TTC549 (cell line): ENCODE measurements around the gene FAM50B.

Experiments used
- FAIRE-seq: peaks from 2 replicates; lab custom pipeline; 2012; peaks lifted over from hg19 to GRCh38; lab: Jason Lieb, UNC

FAM50B gene, protein sequence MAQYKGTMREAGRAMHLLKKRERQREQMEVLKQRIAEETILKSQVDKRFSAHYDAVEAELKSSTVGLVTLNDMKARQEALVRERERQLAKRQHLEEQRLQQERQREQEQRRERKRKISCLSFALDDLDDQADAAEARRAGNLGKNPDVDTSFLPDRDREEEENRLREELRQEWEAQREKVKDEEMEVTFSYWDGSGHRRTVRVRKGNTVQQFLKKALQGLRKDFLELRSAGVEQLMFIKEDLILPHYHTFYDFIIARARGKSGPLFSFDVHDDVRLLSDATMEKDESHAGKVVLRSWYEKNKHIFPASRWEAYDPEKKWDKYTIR

DNA sequence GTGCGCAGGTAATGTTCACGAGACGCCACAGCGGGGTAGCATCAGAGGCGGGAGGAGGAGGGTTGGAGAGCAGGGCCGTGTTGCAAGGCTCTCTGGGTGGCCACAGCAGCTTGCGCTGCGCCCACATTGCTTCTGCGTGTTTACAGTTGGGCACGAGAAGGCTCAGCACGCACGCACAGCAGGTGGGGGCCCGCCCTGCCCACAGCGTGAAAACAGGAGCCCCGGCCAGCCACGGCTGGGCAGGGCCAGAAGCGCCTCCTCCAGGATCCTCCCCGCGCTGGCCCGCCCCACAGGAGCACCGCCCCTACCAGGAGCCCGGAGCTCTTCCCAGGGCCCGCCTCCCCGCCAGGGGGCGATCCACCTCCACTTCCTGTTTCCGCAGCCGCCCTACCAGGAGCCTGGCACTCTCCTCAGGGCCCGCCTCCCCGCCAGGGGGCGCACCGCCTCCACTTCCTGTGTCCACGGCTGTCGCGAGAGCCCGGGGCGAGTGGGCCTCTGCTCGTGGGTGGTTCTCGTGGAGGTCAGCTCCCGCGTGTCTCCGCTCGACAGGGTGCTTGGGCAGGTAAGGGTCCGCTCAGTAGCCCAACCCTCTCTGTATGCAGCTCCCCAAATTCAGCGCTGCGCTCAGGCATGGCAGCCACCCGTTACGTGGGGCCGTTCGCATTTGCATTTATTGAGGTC lies at the start of gene FAM50B:
Gene FAM50B, plus strand, starts transcription at position 449 of the 681 bp plus-strand sequence. CDS start 439 bp downstream, outside the sequence.
- no peak for FAIRE-seq

DNA sequence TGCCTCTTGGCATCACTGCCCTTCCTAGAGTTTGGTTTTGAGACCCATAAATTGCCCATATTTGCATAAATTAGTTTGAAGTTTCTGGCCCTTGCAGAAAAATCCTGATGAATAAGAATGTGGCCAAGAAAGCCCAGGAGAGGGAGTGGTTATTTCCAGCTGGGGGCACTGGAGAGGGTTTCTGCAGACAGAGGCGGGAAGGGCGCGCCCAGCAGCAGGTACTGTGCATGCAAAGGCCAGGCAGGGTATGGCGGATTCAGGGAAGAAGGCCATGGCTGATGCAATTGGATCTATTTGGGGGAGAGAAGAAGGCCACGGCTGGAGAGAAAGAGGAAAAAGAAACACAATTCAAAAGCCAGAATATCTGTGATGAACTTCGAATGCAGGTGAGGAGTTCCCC lies 49.5 kb upstream of the FAM50B start:
- FAIRE-seq: no peak

DNA sequence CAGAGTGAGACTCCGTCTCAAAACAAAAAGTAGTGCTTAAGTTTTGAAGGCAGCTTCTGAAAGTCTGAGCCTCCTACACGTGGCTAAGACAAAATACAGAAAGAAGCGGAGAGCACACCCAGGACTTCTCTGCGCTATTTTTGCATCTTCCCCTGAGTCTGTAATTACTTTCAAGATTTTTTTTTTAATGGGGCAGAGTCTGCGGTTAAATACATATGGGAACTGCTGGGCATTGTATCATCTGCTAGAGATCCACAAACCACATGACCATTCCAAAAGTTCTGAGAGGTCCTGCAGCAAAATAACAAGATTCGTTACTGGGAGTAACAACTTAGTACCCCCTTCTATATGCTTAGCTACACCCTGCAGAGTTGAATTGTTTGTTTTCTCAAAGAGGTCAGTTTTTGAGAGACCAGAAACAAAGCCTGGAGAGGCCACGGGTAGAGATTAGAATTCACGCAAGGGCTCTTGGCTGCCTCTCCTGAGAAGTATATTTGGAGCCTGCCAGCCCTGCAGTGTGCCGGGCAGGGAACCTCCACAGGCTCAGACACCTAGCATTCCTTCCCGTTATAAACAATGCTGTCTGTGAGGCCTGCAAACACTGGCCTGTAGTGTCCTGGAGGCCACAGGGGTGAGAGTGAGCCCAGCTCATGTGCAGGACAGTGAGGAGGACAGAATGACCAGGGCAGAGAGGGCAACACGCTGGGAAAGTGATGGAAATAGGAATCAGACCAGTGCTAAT lies 48.2 kb upstream of the FAM50B start:
- no peak for FAIRE-seq

DNA sequence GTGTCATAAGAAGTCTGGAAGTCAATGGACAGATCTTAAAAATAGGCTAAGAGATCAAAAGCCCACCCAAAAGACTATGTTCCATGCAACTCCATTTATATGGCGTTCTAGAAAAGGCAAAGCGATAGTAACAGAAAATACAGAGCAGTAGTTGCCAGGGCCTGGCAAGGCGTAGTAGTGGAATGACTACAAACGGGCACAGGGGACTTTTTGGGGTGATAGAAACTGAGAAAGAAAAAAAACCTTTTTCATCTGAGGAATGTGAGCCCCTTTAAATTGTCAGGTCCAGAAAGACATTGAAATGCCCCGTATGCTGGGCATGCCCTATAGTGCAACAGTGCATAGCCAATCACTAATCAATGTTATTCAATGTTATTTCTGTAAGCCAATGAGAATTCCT lies 47.2 kb upstream of the FAM50B start:
- FAIRE-seq: no peak

DNA sequence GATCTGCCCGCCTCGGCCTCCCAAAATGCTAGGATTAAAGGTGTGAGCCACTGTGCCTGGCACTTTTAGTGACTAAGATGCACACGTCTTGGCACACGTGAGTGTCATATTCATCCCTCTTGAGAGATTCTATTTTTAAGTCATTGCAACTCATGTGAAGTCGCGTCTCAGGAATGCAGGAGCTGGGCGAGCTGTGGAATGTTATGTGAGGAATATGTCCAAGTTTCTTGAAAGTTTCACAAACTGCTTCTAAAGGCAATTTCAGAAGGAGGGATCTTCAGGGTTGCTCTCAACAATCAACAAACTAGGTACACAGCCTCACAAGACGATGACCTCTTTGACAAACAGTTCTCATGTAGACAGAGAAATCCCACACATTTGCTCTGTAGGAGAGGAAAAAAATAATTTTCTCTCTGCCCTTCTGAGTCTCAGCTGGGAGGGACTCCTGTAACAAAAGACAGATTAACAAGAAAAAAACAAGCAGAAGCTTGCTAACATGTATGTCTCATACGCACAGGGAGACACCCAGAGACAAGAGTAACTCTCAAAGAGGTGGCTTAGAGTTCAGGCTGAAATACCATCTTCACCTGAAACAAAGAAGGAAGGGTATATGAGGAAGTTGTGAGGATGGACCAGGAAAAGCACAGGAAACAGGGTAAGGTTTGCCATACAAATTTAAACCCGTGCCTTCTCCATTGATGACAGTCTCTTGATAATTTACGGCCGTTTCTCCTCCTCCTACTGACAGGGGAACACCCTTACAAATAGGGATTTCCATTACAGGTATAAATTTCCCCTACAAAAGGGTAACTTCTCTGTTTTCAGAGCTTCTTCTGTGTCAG lies 45.3 kb upstream of the FAM50B start:
- FAIRE-seq: no peak

DNA sequence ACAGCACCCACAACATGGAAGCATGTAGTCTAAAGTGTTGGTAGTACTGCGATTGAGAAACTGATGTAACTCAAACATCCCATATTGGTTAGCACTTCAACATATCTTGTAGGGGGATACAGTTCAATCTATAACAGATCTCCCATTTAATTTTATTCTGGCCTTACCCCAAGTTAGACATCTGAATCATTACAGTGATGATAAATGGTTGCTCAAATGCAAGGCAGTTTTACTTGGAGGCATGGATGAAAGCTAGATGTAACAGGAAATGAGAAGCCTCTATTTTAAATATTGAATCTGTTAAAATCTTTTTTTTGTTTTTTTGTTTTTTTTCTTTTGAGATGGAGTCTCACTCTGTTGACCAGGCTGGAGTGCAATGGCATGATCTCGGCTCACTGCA lies 44.2 kb upstream of the FAM50B start:
- FAIRE-seq: no peak

DNA sequence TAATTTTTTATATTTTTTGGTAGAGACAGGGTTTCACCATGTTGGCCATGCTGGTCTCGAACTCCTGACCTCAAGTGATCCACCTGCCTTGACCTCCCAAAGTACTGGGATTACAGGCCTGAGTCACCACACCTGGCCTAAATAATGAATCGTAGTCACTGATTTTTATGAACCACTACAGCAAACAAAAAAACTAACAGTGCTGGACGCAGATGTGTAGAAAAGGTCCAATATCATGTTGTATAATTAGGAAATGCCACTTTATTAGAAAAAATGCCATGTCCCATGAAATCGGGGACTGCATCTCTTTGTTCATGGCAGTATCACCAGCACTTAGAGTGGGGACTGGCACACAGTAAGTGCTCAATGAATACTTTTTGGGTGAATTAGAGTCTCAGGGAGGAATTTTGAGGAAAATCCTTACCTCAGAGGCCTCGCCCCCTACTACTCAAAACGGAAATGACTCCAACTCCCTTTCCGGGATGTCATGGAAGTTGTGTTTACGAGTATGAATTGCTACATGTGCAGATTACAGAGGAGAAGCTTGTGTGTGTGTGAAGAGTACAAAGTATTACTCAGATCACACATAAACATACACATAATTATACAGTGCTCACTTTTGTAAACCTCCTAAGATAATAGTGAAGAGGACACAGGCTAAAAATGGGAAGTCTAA lies 43.6 kb upstream of the FAM50B start:
- no peak for FAIRE-seq

DNA sequence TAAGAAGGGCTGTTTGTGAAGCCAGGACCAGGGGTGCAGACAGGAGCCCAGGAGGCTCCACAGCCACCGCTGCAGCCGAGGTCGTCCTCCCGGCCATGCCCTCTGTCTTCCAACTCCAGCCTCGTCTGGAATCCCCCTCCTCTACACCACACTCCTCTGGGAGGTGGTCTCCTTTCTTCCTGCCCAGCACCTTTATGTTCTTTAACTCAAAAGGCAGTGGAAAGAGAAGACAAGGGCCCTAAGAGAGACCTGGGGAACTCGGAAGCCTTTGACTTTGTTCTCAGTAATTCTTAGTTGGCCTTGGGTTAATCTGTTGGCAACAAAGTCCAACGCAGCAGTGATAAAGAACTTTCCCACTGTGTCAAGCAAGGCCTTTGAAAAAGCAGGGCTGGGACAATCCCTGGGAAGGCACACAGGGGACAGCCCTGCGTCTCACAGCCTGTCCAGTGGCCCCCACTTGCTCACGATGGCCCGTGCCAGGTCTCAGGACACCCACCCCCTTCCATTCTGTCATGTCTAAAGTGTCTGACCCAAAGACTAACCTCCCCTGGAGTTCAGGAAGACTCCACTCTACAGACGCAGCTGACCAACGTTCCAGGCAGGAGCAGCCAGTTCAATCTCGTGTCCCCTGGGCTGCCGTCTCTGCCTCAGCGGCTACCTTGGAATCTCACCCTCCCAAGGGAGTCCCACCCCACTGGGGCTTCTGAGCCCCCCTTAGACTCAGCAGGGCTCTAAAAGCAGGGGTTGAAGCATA lies 42.8 kb upstream of the FAM50B start:
- no peak for FAIRE-seq

DNA sequence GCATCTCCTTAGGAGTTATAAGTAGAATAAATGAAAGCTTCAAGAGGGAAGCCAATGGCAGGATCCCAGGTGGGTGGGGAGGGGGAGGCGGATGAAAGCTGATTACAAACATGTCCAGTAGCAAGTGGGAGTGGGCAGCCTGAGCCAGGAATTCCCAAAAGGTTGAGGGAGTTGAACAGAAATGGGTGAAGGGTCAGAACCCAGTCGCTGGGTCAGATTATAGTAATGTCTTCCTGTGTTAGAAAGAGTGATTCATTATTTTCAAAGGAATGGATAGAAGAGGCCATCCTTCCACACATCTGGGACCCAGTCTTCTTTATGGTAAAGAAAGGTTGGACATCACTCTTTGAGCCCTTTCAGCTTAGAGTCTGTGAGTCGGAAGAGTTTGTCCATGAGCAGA lies 41.0 kb upstream of the FAM50B start:
- no peak for FAIRE-seq

DNA sequence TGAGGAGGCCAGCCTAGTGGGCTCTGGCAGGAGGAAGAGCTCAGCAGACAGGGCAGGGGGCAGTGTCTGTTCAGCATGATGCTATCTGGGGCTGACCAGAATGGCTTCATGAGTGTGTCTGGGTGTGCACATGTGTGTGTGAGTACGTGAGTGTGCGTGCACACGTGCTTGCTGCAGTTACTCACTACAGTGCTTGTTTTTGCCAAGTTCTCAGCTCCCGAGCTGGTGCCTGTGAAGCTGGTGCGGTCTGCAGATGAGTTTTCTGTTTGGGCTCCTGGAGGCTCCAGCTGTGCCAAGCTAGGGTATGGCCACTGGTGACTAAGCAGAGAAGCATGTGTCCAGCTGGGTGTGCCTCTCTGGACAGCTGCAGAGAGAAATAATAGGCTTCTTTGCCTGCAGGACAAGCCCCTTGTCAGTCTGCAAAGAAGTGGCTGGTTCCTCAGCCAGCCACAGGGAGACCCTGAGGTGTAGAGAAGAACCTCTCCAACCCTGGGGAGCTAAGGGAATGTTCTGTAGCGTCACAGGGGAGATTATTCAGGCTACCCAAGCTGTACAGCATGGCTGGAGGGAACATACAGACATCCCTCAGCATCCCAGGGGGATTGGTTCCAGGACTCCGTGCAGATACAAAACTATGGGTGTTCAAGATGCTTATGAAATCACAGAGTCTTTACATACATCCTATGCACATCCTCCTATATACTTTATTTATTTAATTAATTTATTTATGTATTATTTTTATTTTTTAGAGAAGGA lies 40.2 kb upstream of the FAM50B start:
- no peak for FAIRE-seq

DNA sequence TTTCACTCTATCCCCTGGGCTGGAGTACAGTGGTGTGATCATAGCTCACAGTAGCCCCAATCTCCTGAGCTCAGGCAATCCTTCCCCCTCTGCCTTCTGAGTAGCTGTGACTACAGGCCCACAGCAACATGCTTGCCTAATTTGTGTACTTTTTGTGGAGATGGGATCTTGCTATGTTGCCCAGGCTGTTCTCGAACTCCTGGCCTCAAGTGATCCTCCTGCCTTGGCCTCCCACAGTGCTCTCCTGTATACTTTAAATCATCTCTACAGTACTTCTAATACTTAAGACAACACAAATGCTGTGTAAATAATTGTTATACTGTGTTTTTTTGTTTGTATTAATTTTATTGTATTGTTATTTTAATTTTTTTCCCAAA lies 39.7 kb upstream of the FAM50B start:
- FAIRE-seq: no peak

DNA sequence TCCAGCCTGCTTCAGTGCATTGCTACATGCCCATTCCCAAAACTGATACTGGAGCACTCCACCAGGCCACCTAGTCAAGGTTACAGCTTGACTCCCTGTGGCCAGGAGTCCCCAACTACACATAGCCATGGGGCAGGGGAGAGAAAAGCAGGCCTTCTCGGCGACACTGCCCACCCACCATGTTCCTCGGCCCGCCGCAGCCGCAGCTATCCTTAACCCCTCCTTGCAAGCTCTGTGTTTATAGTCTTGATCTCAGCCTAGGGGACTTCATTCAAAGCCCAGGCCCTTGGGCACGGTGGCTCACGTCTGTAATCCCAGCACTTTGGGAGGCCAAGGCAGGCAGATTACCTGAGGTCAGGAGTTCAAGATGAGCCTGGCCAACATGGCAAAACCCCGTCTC lies 39.2 kb upstream of the FAM50B start:
- FAIRE-seq: no peak

DNA sequence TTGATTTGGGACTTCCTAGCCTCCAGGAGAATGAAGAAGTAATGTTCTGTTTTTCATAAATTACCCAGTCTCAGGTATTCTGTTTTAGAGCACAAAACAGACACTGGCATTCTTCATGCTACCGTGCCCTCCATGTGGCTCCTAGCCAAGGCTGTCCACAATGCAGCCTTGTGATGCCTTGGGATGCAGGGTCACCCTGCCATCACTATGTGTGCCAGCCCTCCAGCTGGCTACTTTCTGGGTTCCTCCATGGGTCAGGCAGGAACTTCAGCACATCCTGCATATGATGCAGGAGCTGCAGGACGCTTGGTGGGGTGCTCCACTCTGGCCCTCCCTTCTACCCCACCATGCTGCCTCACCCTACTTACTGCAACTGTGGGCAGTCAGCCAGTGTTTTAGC lies 38.0 kb upstream of the FAM50B start:
- no peak for FAIRE-seq

DNA sequence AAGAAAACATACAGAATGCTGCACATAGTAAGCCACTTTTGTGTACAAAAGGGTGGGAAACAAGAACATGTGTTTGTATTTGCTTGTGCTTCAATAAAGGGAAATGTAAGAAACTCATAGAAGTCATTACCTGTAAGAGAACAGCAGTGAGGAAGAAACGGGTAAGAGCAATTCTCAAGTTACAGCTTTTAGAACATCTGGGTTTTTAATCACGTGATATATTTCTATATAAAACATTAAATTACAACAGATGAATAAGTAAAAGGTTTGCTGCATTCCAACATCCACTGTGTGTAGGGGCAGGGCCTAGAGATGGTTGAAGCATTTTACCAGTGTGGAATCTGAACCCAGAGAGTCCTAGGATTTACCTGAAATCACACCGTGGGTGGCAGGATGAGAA lies 36.6 kb upstream of the FAM50B start:
- no peak for FAIRE-seq

DNA sequence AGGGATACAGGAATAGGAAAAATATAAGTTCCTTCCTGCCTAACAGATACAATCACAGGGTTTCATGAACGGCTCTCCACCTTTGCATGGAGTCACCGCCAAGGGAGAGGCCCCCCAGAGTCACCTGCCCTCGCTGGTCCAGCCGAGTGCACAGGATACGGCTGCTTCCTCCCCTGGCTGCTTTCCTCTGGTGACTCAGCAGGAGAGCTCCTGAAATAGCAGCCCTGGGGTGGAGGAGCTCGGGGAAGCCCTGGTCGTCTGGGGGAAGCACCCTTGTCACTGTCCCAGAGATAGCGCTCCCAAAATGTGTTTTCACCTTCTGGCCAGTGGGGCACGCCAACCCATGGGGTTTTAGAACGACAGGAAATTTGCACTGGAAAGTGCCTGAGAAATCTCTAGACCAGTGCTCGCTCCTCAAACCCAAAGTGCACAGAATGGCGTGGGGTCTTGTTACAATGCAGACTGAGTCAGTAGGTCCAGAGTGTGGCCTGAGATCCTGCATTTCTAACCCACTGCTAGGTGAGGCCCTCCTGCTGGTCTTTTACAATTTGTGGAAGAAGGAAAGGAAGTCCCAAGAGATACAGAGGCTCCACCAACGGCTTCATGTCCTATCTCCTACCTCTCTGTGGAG lies 35.9 kb upstream of the FAM50B start:
- no peak for FAIRE-seq

DNA sequence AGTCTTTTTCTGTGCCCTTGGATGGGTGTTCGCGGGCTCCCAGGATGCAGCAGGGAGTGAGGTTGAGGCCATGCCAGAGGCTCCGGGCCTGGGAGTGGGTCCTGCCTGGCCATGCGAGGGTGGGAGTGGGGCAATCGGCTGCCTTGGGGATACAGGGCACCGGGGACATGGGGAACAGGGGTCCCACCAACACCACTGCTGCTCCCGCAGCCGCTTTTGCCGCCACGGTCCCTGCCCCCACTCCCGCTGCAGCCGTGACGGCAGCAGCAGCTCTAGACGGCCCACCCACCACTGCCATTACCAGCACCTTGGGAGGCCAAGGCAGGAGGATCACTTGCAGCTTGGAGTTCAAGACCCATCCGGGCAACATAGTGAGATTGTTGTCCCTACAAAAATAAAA lies 35.3 kb upstream of the FAM50B start:
- FAIRE-seq: no peak

DNA sequence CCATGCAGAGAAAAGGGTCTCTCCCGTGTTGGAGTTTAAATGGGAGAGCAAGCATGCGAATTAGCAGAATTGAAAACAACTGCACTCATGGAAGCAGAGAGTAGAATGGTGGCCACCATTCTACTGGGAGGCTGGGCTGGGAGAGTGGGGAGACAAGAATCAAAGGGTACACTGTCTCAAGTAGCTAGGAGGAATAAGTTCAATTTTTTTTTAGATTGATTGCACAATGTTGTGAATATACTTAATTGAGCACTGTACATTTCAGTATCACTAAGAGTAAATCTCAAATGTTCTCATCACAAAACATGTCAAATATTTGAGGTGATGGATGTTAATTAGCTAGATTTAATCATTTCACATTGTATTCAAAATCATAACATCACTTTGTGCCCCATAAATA lies 34.6 kb upstream of the FAM50B start:
- FAIRE-seq: no peak

DNA sequence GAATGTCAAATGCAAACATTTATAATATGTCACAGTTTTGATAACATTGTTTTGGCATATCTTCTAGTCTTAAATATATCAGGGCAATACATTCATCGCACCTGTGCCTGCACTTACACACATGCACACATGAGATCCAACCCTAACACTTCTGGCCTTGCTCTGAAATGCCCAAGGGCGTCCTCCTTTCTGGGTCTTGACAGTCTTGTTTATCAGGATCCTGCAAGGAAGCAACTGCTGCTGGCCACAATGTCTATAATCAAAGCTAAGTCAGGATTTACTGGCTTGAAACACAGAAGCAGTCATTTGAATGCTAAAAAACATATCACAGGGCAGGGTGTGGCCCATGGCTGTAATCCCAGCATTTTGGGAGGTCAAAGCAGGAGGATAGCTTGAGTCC lies 32.9 kb upstream of the FAM50B start:
- FAIRE-seq: no peak

DNA sequence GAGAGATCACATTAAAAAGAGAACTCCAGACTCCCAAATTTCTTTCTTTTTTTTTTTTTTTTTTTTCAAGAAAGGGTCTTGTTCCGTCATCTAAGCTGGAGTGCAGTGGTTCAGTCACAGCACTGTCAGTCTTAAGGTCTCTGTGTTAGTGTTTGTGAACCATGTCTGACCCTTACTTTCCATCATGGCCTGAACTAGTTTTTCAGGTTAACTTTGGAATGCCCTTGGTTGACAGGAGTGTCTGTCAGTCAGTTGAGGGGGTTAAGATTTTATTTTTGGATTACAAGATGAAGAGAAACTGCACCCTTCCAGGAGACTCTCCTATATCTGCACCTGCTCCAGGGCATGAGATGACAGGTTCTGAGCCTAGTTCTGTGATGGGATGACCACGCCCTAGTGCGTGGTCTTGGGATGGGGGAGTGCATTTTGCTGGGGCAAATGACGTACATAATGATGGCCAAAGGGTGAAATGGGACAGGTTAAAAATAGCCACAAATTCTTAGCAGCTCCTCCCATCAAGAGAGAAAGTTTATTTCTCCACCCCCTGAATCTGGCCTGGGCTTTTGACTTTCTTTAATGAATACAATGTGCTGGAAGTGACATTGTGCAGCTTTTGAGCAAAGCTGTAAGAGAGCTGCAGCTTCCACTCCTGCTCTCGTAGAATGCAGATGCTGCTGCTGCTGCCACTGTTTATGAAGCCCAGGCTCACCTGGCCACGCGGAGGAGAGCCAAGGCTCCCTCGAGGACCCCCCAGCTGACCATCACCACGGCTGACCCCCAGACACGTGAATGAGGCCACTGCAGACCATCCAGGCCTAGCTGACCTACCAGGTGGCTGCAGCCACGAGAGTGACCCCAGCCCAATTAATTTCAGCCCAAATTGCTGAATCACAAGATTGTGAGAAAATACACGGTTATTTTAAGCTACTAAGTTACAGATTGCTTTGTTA lies 29.7 kb upstream of the FAM50B start:
- FAIRE-seq: no peak
